ENCODE results near the gene RABGGTB.
"Not testable (repeated sequence)": the region's sequence is repeated elsewhere in the genome, so short reads cannot be mapped to it uniquely, and the experiment has no call there.

Gene RABGGTB

GRCh38 chr1:75785983-75786853 is at the start of gene RABGGTB:
TSS of gene RABGGTB (plus strand) at chr1:75786256. CDS start at chr1:75786272, 16 bp downstream.
- ATAC-seq (replicated peaks; ENCODE audit: extremely low read depth, poor library complexity, severe bottlenecking): peak; percentile 74
- H3K27ac Mint-ChIP-seq (ENCODE audit: low read depth): peak within 1 kb of the TSS; percentile 96
- H3K4me1 Mint-ChIP-seq: peaks cover 66% of the 10 kb centered on the region

GRCh38 chr1:75742047-75742625 is 43.9 kb upstream of the RABGGTB start:
- Mint-ChIP-seq H3K4me3 (no peak overlapping the region), H3K27ac (ENCODE audit: low read depth) (no peak overlapping the region), H3K36me3 (ENCODE audit: insufficient read depth) (peaks cover 21% of the 10 kb centered on the region), H3K27me3 (no peaks in the 10 kb centered on the region), H3K4me1 (peaks cover 6% of the 10 kb centered on the region), H3K9me3 (no peaks in the 10 kb centered on the region)
- ATAC-seq (replicated peaks; ENCODE audit: extremely low read depth, poor library complexity, severe bottlenecking) (no peak), DNase-seq (ENCODE audit: low spot score in 2 of 2) (no peak)

More at GRCh38 chr1:75785983-75786853, at the start of gene RABGGTB:
- Mint-ChIP-seq H3K9me3 (no peaks in the 10 kb centered on the region), H3K27me3 (no peaks in the 10 kb centered on the region), H3K4me3 (peak within 1 kb of the TSS; percentile 91), H3K36me3 (ENCODE audit: insufficient read depth) (peaks cover 39% of the 10 kb centered on the region)
- peak; percentile 91 to 92 for DNase-seq (ENCODE audit: low spot score in 2 of 2)

GRCh38 chr1:75745276-75745675 is 40.8 kb upstream of the RABGGTB start:
- H3K27me3 Mint-ChIP-seq: no peaks in the 10 kb centered on the region
- H3K4me3 Mint-ChIP-seq: no peak overlapping the region
- ATAC-seq (replicated peaks; ENCODE audit: extremely low read depth, poor library complexity, severe bottlenecking): no peak
- H3K27ac Mint-ChIP-seq (ENCODE audit: low read depth): no peak overlapping the region
- DNase-seq (ENCODE audit: low spot score in 2 of 2): no peak
- peaks cover 6% of the 10 kb centered on the region for H3K4me1 Mint-ChIP-seq
- peaks cover 13% of the 10 kb centered on the region for H3K36me3 Mint-ChIP-seq (ENCODE audit: insufficient read depth)
- H3K9me3 Mint-ChIP-seq: no peaks in the 10 kb centered on the region

DNA sequence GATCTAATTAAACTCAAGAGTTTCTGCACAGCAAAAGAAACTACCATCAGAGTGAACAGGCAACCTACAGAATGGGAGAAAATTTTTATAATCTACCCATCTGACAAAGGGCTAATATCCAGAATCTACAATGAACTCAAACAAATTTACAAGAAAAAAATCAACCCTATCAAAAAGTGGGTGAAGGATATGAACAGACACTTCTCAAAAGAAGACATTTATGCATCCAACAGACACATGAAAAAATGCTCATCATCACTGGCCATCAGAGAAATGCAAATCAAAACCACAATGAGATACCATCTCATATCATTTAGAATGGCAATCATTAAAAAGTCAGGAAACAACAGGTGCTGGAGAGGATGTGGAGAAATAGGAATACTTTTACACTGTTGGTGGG is 28.8 kb upstream of the RABGGTB start:
- peaks cover 20% of the 10 kb centered on the region for H3K36me3 Mint-ChIP-seq (ENCODE audit: insufficient read depth)
- ATAC-seq (replicated peaks; ENCODE audit: extremely low read depth, poor library complexity, severe bottlenecking); H3K4me3 Mint-ChIP-seq; H3K4me1 Mint-ChIP-seq; H3K27ac Mint-ChIP-seq (ENCODE audit: low read depth); H3K9me3 Mint-ChIP-seq; H3K27me3 Mint-ChIP-seq; DNase-seq (ENCODE audit: low spot score in 2 of 2): not testable (repeated sequence)

DNA sequence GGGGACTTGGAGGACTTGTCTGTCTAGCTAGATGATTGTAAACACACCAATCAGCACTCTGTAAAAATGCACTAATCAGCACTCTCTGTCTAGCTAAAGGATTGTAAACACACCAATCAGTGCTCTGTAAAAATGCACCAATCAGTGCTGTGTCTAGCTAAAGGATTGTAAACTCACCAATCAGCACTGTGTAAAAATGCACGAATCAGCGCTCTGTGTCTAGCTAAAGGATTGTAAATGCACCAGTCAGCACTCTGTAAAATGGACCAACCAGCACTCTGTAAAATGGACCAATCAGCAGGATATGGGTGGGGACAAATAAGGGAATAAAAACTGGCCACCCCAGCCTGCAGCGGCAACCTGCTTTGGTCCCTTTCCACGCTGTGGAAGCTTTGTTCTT is 27.5 kb upstream of the RABGGTB start:
- not testable (repeated sequence) for H3K4me3 Mint-ChIP-seq; H3K27ac Mint-ChIP-seq (ENCODE audit: low read depth); H3K27me3 Mint-ChIP-seq; DNase-seq (ENCODE audit: low spot score in 2 of 2); H3K4me1 Mint-ChIP-seq; ATAC-seq (replicated peaks; ENCODE audit: extremely low read depth, poor library complexity, severe bottlenecking); H3K9me3 Mint-ChIP-seq
- H3K36me3 Mint-ChIP-seq (ENCODE audit: insufficient read depth): peaks cover 11% of the 10 kb centered on the region

- ATAC-seq (replicated peaks; ENCODE audit: extremely low read depth, poor library complexity, severe bottlenecking) (no peak), DNase-seq (ENCODE audit: low spot score in 2 of 2) (no peak)
- Mint-ChIP-seq H3K9me3 (no peaks in the 10 kb centered on the region), H3K27ac (ENCODE audit: low read depth) (no peak overlapping the region), H3K36me3 (ENCODE audit: insufficient read depth) (peaks cover 1% of the 10 kb centered on the region), H3K27me3 (no peaks in the 10 kb centered on the region), H3K4me1 (no peaks in the 10 kb centered on the region), H3K4me3 (no peak overlapping the region)
These were observed 21.9 kb upstream of the RABGGTB start for GRCh38 chr1:75764057-75764655.

DNA sequence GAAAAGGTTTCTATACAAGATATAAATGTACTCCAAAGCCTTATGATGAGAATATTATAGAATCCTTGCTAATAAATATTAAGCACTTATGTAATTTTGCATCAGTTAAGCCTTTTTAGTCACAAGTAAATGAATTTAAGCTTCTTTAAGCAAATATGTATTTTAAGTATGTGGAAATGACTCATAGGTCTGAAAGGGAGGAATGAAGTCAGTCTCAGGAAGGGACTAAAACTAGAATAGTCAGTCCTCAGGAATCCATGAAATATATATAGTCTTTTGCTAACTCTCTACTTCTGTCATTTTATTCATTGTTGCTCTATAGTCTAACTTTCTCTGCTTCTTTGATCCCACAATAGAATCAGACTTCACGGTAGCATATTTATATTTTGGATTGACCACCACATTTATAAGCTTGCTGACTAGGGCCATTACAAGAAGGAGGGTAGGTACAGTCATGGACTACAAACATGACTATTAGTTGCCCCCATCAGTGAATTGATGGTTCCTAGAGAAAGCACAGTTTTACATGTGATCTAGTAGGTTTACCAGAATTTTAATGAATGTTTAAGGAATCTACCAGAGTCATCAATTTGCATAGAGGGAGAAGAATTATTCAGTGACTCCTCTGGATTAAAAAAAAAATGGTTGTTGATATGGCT is 20.2 kb upstream of the RABGGTB start:
- H3K4me1 Mint-ChIP-seq: no peaks in the 10 kb centered on the region
- H3K4me3 Mint-ChIP-seq: no peak overlapping the region
- no peaks in the 10 kb centered on the region for H3K9me3 Mint-ChIP-seq
- DNase-seq (ENCODE audit: low spot score in 2 of 2) (no peak), ATAC-seq (replicated peaks; ENCODE audit: extremely low read depth, poor library complexity, severe bottlenecking) (no peak)
- peaks cover 1% of the 10 kb centered on the region for H3K36me3 Mint-ChIP-seq (ENCODE audit: insufficient read depth)
- no peak overlapping the region for H3K27ac Mint-ChIP-seq (ENCODE audit: low read depth)
- no peaks in the 10 kb centered on the region for H3K27me3 Mint-ChIP-seq

DNA sequence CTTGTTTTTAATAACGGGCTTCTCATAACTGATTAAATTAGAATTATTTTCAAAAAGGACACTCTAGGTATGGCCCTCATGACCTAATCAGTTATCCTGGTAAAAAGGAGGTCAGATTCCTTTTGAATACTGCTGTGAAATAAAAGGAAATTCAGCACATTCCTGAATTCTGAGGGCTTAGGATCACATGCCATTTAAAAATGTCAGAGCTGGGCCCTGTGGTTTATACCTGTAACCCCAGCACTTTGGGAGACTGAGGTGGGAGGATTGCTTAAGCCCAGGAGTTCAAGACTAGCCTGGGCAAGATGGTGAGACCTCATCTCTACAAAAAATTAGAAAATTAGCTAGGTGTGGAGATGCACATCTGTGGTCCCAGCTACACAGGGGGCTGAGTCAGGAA is 18.0 kb upstream of the RABGGTB start:
- Mint-ChIP-seq H3K4me3 (no peak overlapping the region), H3K4me1 (no peaks in the 10 kb centered on the region), H3K27ac (ENCODE audit: low read depth) (no peak overlapping the region), H3K9me3 (no peaks in the 10 kb centered on the region), H3K36me3 (ENCODE audit: insufficient read depth) (no peaks in the 10 kb centered on the region), H3K27me3 (no peaks in the 10 kb centered on the region)
- ATAC-seq (replicated peaks; ENCODE audit: extremely low read depth, poor library complexity, severe bottlenecking): no peak
- no peak for DNase-seq (ENCODE audit: low spot score in 2 of 2)

- H3K9me3 Mint-ChIP-seq: no peaks in the 10 kb centered on the region
- ATAC-seq (replicated peaks; ENCODE audit: extremely low read depth, poor library complexity, severe bottlenecking) (no peak), DNase-seq (ENCODE audit: low spot score in 2 of 2) (no peak)
- peaks cover 2% of the 10 kb centered on the region for H3K36me3 Mint-ChIP-seq (ENCODE audit: insufficient read depth)
- H3K27ac Mint-ChIP-seq (ENCODE audit: low read depth): no peak overlapping the region
- H3K4me1 Mint-ChIP-seq: no peaks in the 10 kb centered on the region
- H3K4me3 Mint-ChIP-seq: no peak overlapping the region
- peaks cover 12% of the 10 kb centered on the region for H3K27me3 Mint-ChIP-seq
These were observed 15.3 kb upstream of the RABGGTB start for GRCh38 chr1:75770761-75771160.

DNA sequence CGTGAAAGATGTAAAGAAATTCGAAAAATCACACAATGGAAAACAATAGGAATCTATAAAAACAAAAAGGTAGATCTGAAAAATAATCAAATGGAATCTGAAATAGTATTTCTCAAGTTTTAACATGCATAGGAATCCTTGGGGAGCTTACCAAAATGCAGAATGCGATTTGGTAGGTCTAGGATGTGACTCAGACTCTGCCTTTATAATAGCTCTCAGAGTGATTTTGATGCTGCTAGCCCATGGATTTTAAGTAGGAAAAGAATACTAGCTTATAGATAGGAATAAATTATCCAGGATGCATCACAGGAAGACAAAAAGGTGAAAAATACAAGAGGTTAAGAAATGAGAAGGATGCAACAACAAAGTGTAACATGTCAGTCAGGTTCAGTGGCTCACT is 14.1 kb upstream of the RABGGTB start:
- DNase-seq (ENCODE audit: low spot score in 2 of 2): no peak
- no peaks in the 10 kb centered on the region for H3K9me3 Mint-ChIP-seq
- H3K27ac Mint-ChIP-seq (ENCODE audit: low read depth): no peak overlapping the region
- no peaks in the 10 kb centered on the region for H3K4me1 Mint-ChIP-seq
- no peak overlapping the region for H3K4me3 Mint-ChIP-seq
- ATAC-seq (replicated peaks; ENCODE audit: extremely low read depth, poor library complexity, severe bottlenecking): no peak
- H3K36me3 Mint-ChIP-seq (ENCODE audit: insufficient read depth): peaks cover 2% of the 10 kb centered on the region
- peaks cover 12% of the 10 kb centered on the region for H3K27me3 Mint-ChIP-seq

DNA sequence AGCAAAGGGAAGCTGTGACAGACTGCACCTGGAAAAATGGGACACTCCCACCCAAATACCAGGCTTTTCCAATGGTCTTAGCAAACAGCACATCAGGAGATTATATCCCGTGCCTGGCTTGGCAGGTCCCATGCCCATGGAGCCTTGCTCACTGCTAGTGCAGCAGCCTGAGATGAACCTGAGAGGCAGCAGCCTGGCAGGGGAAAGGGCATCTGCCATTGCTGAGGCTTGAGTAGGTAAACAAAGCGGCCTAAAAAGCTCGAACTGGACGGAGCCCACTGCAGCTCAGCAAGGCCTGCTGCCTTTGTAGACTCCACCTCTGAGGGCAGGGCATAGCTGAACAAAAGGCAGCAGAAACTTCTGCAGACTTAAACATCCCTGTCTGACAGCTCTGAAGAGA is 8.2 kb upstream of the RABGGTB start:
- ATAC-seq (replicated peaks; ENCODE audit: extremely low read depth, poor library complexity, severe bottlenecking); H3K4me3 Mint-ChIP-seq; H3K27ac Mint-ChIP-seq (ENCODE audit: low read depth); H3K4me1 Mint-ChIP-seq; H3K36me3 Mint-ChIP-seq (ENCODE audit: insufficient read depth); DNase-seq (ENCODE audit: low spot score in 2 of 2); H3K9me3 Mint-ChIP-seq: not testable (repeated sequence)
- peaks cover 12% of the 10 kb centered on the region for H3K27me3 Mint-ChIP-seq

DNA sequence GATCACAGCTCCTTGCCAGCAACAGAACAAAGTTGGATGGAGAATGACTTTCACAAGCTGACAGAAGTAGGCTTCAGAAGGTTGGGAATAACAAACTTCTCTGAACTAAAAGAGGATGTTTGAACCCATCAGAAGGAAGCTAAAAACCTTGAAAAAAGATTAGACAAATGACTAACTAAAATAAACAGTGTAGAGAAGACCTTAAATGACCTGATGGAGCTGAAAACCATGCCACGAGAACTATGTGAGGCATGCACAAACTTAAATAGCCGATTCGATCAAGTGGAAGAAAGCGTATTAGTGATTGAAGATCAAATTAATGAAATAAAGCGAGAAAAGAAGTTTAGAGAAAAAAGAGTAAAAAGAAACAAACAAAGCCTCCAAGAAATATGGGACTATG is 7.4 kb upstream of the RABGGTB start:
- not testable (repeated sequence) for H3K4me1 Mint-ChIP-seq; DNase-seq (ENCODE audit: low spot score in 2 of 2); H3K36me3 Mint-ChIP-seq (ENCODE audit: insufficient read depth); ATAC-seq (replicated peaks; ENCODE audit: extremely low read depth, poor library complexity, severe bottlenecking); H3K9me3 Mint-ChIP-seq; H3K27ac Mint-ChIP-seq (ENCODE audit: low read depth); H3K4me3 Mint-ChIP-seq
- H3K27me3 Mint-ChIP-seq: peaks cover 12% of the 10 kb centered on the region

Data from central memory CD8-positive, alpha-beta T cell (primary cell).